CD4-positive, alpha-beta T cell treated with Interleukin-6 for 4 hours (primary cell): ENCODE measurements around the gene TOGARAM2.
"Not testable (repeated sequence)": the region's sequence is repeated elsewhere in the genome, so short reads cannot be mapped to it uniquely, and the experiment has no call there.

Experiments
- DNase-seq: peaks from one replicate; pipeline ENCODE4 v3.0.0-alpha.2; 2020; ENCODE audit warnings: mixed read lengths

The TOGARAM2 gene

DNA sequence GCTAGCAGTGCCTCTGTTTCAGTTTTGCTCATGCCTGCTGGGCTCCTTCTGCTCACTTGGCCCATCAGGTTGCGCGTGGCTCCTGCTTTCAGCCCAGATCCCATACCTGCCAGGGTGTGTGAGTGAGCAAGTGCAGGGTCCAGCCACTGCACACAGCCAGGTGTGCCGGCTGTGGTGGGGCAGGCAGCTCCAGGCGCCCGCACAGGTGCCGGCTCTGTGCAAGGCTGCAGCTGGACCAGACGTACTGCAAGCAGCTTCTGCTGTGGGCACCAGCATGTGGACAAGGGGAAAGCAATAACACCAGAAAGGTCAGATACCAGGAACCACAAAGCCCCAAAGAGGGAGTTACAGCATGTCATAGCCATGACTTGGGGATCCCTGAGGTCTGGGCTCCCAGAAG, 98.8 kb downstream of the TOGARAM2 start:
- no peak for DNase-seq

- no peak for DNase-seq
These were observed 100.0 kb downstream of the TOGARAM2 start for GRCh38 chr2:29080886-29081743.

GRCh38 chr2:29082804-29083495, 101.9 kb downstream of the TOGARAM2 start:
- no peak for DNase-seq

DNA sequence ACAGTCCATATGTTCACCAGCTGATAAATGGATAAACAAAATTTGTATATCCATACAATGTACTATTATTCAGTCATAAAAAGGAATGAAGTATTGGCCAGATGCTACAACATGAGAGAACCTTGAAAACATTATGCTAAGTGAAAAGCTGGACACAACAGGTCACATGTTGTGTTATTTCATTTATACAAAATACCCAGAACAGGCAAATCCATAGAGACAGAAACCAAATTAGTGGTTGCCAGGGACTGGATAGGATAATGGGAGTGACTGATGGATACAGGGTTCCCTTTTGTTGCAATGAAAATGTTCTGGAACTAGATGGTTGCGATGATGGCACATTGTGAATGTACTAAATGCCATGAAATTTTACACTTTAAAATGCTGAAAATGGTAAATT, 103.5 kb downstream of the TOGARAM2 start:
- DNase-seq = no peak

DNA sequence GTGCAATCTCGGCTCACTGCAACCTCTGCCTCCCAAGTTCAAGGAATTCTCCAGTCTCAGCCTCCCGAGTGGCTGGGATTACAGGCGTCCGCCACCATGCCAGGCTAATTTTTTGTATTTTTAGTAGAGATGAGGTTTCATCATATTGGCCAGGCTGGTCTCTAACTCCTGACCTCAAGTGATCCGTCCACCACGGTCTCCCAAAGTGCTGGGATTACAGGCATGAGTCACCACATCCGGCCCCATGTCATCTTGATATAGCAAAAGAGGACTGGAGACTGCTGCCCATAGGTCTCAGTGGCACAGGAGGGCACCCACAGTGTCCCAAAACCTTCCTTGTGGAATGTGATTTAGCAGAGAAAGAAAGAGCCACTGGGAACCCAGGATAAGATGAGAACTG, 109.2 kb downstream of the TOGARAM2 start:
- DNase-seq = not testable (repeated sequence)

GRCh38 chr2:29096969-29097368, 115.9 kb downstream of the TOGARAM2 start:
- no peak for DNase-seq

GRCh38 chr2:29097569-29097968, 116.5 kb downstream of the TOGARAM2 start:
- DNase-seq = no peak

GRCh38 chr2:29100564-29100963, 119.5 kb downstream of the TOGARAM2 start:
- DNase-seq = no peak
